DOHH2 (cell line): Measurements from ENCODE around the gene COX6A2.
"Not testable (repeated sequence)": the region's sequence is repeated elsewhere in the genome, so short reads cannot be mapped to it uniquely, and the experiment has no call there.

Source experiments
- H3F3A ChIP-seq: fragments of 200-600 bp; sonication (generic), shearing (Covaris generic); 2 replicates; pipeline ENCODE4 v1.6.0; 2016; ENCODE audit warnings: antibody characterized with exemption, mild to moderate bottlenecking; ENCODE audit not compliant: control insufficient read depth, insufficient read depth
- H3K27ac ChIP-seq: fragments of 200-600 bp; sonication (generic); 2 replicates; pipeline ENCODE4 v1.5.1; 2014; ENCODE audit warnings: low read depth, mild to moderate bottlenecking, low read length, moderate library complexity
- H3K27me3 ChIP-seq: fragments of 200-600 bp; sonication (generic); 2 replicates; pipeline ENCODE4 v1.6.1; 2014; ENCODE audit warnings: mild to moderate bottlenecking, low read length, mixed read lengths; ENCODE audit not compliant: control insufficient read depth
- H3K36me3 ChIP-seq: fragments of 200-600 bp; sonication (generic); 2 replicates; pipeline ENCODE4 v1.6.1; 2014; ENCODE audit warnings: mild to moderate bottlenecking, low read length, moderate library complexity, mixed read lengths; ENCODE audit not compliant: control insufficient read depth
- H3K4me1 ChIP-seq: fragments of 200-600 bp; sonication (generic); 2 replicates; pipeline ENCODE4 v1.6.1; 2014; ENCODE audit warnings: mild to moderate bottlenecking, low read length, mixed read lengths; ENCODE audit not compliant: control insufficient read depth
- H3K4me2 ChIP-seq: fragments of 200-600 bp; sonication (generic); 2 replicates; pipeline ENCODE4 v1.6.0; 2014; ENCODE audit warnings: mild to moderate bottlenecking, low read length, moderate library complexity
- H3K4me3 ChIP-seq: fragments of 200-600 bp; sonication (generic); 2 replicates; pipeline ENCODE4 v1.5.1; 2014; ENCODE audit warnings: mild to moderate bottlenecking, low read length, mixed read lengths
- H3K79me2 ChIP-seq: fragments of 200-600 bp; sonication (generic); 2 replicates; pipeline ENCODE4 v1.6.1; 2014; ENCODE audit warnings: mild to moderate bottlenecking, low read length, mixed read lengths; ENCODE audit not compliant: control insufficient read depth
- H3K9me2 ChIP-seq: fragments of 200-600 bp; sonication (generic); replicated peaks from 2 replicates; pipeline ENCODE4 v1.6.1; 2014; ENCODE audit warnings: mild to moderate bottlenecking, low read length, mixed read lengths; ENCODE audit not compliant: control insufficient read depth
- H3K9me3 ChIP-seq: fragments of 200-600 bp; sonication (generic); 2 replicates; pipeline ENCODE4 v1.6.1; 2014; ENCODE audit warnings: antibody characterized with exemption, low read length, mixed read lengths; ENCODE audit not compliant: control insufficient read depth, insufficient read depth
- H4K20me1 ChIP-seq: fragments of 200-600 bp; sonication (generic); 2 replicates; pipeline ENCODE4 v1.6.0; 2014; ENCODE audit warnings: low read depth, mild to moderate bottlenecking, antibody characterized with exemption, low read length, moderate library complexity; ENCODE audit not compliant: control insufficient read depth, insufficient read depth
- EZH2phosphoT487 ChIP-seq: fragments of 200-600 bp; sonication (generic); IDR thresholded peaks from 2 replicates; pipeline ENCODE4 v1.6.1; 2017; ENCODE audit warnings: borderline replicate concordance, mild to moderate bottlenecking, antibody characterized with exemption, low read length, moderate library complexity, mixed read lengths
- TF ChIP-seq, protein P1 (sequence below): fragments of 200-600 bp; sonication (generic); IDR thresholded peaks from one replicate; pipeline ENCODE4 v1.5.1; 2014; ENCODE audit warnings: antibody characterized with exemption, mild to moderate bottlenecking, low read depth, low read length; ENCODE audit not compliant: poor library complexity, severe bottlenecking

COX6A2 gene

DNA sequence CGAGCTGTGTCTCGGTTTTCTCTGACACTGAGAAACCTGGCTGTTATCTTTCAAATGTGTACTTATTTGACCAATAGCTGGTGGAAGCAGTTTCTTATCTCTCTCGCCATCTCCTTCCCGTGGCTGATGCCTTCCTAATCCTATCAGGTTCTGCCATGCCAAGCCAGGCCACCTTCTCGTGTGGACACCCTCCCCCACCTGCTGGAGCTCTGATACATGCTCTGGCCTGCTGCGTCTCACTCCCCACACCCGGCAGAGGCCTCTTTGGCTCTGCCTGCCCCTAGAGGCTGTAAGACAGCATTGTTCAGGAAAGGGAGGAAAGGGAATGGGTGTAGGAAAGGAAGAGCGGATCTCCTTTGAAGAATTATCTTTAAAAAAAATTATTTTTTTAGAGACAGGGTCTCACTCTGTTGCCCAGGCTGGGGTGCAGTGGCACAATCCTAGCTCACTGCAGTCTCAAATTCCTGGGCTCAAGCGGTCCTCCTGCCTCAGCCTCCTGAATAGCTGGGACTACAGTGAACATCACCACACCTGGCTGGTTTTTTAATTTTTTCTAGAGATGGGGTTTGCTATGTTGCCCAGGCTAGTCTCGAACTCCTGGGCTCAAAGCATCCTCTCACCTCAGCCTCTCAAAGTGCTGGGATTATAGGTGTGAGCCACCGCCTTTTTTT lies 23.7 kb upstream of the COX6A2 start:
- peaks cover 10% of the 10 kb centered on the region for H3K4me1 ChIP-seq
- H4K20me1 ChIP-seq = peaks cover 14% of the 10 kb centered on the region
- H3K9me3 ChIP-seq = no peaks in the 10 kb centered on the region
- no peak overlapping the region for H3K27ac ChIP-seq
- H3K9me2 ChIP-seq = no peaks in the 10 kb centered on the region
- H3K4me3 ChIP-seq = no peak overlapping the region
- peaks cover 9% of the 10 kb centered on the region for H3K36me3 ChIP-seq
- no peak overlapping the region for H3K4me2 ChIP-seq
- no peaks in the 10 kb centered on the region for H3K27me3 ChIP-seq
- TF ChIP-seq, protein P1, sequence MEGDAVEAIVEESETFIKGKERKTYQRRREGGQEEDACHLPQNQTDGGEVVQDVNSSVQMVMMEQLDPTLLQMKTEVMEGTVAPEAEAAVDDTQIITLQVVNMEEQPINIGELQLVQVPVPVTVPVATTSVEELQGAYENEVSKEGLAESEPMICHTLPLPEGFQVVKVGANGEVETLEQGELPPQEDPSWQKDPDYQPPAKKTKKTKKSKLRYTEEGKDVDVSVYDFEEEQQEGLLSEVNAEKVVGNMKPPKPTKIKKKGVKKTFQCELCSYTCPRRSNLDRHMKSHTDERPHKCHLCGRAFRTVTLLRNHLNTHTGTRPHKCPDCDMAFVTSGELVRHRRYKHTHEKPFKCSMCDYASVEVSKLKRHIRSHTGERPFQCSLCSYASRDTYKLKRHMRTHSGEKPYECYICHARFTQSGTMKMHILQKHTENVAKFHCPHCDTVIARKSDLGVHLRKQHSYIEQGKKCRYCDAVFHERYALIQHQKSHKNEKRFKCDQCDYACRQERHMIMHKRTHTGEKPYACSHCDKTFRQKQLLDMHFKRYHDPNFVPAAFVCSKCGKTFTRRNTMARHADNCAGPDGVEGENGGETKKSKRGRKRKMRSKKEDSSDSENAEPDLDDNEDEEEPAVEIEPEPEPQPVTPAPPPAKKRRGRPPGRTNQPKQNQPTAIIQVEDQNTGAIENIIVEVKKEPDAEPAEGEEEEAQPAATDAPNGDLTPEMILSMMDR = peak; percentile 35
- TF ChIP-seq EZH2phosphoT487 = no peak
- H3K79me2 ChIP-seq = peaks cover 17% of the 10 kb centered on the region
- H3F3A ChIP-seq = peaks cover 3% of the 10 kb centered on the region; the same call in 1 of the 2 replicates

DNA sequence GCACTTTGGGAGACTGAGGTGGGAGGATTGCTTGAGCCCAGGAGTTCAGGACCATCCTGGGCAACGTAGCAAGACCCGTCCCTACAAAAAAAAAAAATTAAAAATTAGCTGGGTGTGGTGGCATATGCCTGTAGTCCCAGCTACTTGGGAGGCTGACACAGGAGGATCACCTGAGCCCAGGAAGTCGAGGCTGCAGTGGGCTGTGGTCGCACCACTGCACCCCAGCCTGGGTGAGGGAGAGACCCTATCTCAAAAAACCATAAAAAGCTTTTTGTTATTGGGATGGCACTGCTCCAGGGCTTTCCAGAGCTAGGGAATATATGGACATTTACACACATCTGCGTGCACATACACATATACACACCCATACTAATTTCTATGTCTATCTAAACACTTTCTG lies 23.0 kb upstream of the COX6A2 start:
- TF ChIP-seq, protein P1 = no peak
- TF ChIP-seq EZH2phosphoT487 = no peak
- H3K4me2 ChIP-seq = no peak overlapping the region
- H3K27me3 ChIP-seq = no peaks in the 10 kb centered on the region
- H3K4me3 ChIP-seq = no peak overlapping the region
- peaks cover 9% of the 10 kb centered on the region for H3K36me3 ChIP-seq
- H3K9me3 ChIP-seq = no peaks in the 10 kb centered on the region
- H3K27ac ChIP-seq = no peak overlapping the region
- peaks cover 13% of the 10 kb centered on the region for H3K79me2 ChIP-seq
- peaks cover 14% of the 10 kb centered on the region for H4K20me1 ChIP-seq
- H3F3A ChIP-seq = peaks cover 3% of the 10 kb centered on the region; the same call in 1 of the 2 replicates
- H3K4me1 ChIP-seq = peaks cover 9% of the 10 kb centered on the region
- H3K9me2 ChIP-seq = no peaks in the 10 kb centered on the region

DNA sequence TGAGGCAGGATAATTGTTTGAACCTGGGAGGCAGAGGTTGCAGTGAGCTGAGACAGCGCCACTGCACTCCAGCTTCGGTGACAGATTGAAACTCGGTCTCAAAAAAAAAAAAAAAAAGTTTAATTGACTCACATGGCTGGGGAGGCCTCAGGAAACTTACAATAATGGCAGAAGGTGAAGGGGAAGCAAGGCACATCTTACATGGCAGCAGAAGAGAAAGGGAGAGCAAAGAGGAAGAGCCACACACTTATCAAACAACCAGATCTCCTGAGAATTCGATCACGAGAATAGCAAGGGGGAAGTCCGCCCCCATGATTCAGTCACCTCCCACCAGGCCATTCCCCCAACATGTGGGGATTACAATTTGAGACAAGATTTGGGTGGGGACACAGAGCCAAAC lies 17.8 kb upstream of the COX6A2 start:
- not testable (repeated sequence) for H3K9me3 ChIP-seq, H4K20me1 ChIP-seq, H3K4me1 ChIP-seq, H3K36me3 ChIP-seq, H3F3A ChIP-seq, H3K9me2 ChIP-seq, H3K4me2 ChIP-seq, H3K4me3 ChIP-seq, H3K79me2 ChIP-seq, H3K27ac ChIP-seq, H3K27me3 ChIP-seq

DNA sequence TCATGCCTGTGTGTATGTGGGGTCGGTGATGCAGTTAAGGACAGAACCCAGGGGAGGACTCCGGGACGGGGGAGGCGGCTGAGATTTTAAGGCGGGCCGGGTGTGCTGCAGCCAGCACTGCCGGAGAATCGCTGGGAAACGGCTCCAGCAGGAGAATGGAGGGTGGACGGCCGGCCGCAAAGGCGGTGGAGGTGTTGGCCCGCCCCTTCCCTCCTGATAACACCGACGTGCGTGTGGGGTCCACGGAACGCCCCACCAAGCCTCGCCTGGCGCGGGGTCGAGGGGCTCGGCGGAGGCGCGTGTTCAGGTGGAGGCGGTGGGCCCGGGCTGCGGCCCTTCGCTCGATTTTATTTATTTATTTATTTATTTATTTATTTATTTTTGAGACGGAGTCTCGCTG lies 13.8 kb upstream of the COX6A2 start:
- Histone ChIP-seq H3K4me1 (peaks cover 28% of the 10 kb centered on the region), H3K9me2 (no peaks in the 10 kb centered on the region), H3K4me3 (no peak overlapping the region), H3K4me2 (no peak overlapping the region), H3F3A (0 out of 2 replicates have a peak, but pooled peaks cover 2% of the 10 kb centered on the region), H3K36me3 (no peaks in the 10 kb centered on the region), H3K27me3 (no peaks in the 10 kb centered on the region), H4K20me1 (no peaks in the 10 kb centered on the region), H3K9me3 (no peaks in the 10 kb centered on the region), H3K27ac (no peak overlapping the region), H3K79me2 (no peaks in the 10 kb centered on the region)
- TF ChIP-seq, protein P1 = no peak
- no peak for TF ChIP-seq EZH2phosphoT487
